Endothelial cell of umbilical vein (primary cell): ENCODE results near the gene LITAFD. TPM values are rescaled to one million over a fixed set of nuclear protein-coding genes. Genes with fewer than 3 reads are reported as not detected.
"Not testable (repeated sequence)": the region's sequence is repeated elsewhere in the genome, so short reads cannot be mapped to it uniquely, and the experiment has no call there.

Experiments used
- BruUV-seq: library from RNA; stranded (reverse); fragments of 400-500 nt; replicated peaks from 2 replicates; lab custom pipeline; 2021; lab: Mats Ljungman, UMichigan
- CTCF ChIA-PET: fragments of 300-600, 350-600 bp; sonication (Branson Sonifier 250); formaldehyde crosslinking; loops from one replicate; lab custom pipeline; 2021; ENCODE audit warnings: antibody characterized with exemption, inconsistent platforms; lab: Charles Lee
- POLR2A ChIA-PET: fragments of 300-600, 350-600 bp; sonication (Branson Sonifier 250); formaldehyde crosslinking; loops from one replicate; lab custom pipeline; 2021; ENCODE audit warnings: antibody characterized with exemption, inconsistent platforms; lab: Charles Lee
- DNase-seq: peaks from one replicate; pipeline ENCODE4 v3.0.0-alpha.2; 2011; ENCODE audit warnings: low read depth, low spot score
- FAIRE-seq: peaks from 2 replicates; lab custom pipeline; 2011; peaks lifted over from hg19 to GRCh38; lab: Jason Lieb, UNC
- H2AFZ ChIP-seq: 2 replicates; pipeline ENCODE4 v1.6.0; 2012; ENCODE audit warnings: low read depth, low read length, control low read depth, inconsistent platforms
- H3K27ac ChIP-seq: 2 replicates; pipeline ENCODE4 v1.5.1; 2011; ENCODE audit warnings: low read depth, mild to moderate bottlenecking, control low read depth, low read length, moderate library complexity; ENCODE audit not compliant: insufficient read depth
- H3K27me3 ChIP-seq, 2 experiments: 2 replicates each; pipeline versions ENCODE4 v1.6.0 to v1.6.1; 2011; ENCODE audit warnings: low read length in 2 of 2, mixed read lengths in 1 of 2; ENCODE audit not compliant: control insufficient read depth in 2 of 2, insufficient read depth in 2 of 2
- H3K36me3 ChIP-seq, 2 experiments: 2 replicates in 1 of 2; 3 replicates in 1 of 2; pipeline ENCODE4 v1.5.1; 2011; ENCODE audit warnings: low read length in 2 of 2, mild to moderate bottlenecking in 1 of 2, moderate library complexity in 1 of 2; ENCODE audit not compliant: control insufficient read depth in 2 of 2, insufficient read depth in 2 of 2; ENCODE audit errors: extremely low read depth in 1 of 2
- H3K4me1 ChIP-seq: 3 replicates; pipeline ENCODE4 v1.5.1; 2011; ENCODE audit warnings: mild to moderate bottlenecking, low read length; ENCODE audit not compliant: control insufficient read depth, insufficient read depth; ENCODE audit errors: extremely low read depth
- H3K4me2 ChIP-seq: 2 replicates; pipeline ENCODE4 v1.6.1; 2011; ENCODE audit warnings: low read length, control low read depth, mixed read lengths; ENCODE audit not compliant: insufficient read depth
- H3K4me3 ChIP-seq, 3 experiments: fragments of 200-600 bp in 1 of 3; sonication (generic), shearing (Covaris generic) in 1 of 3; replicated peaks in 1 of 3; 2 replicates each; pipeline ENCODE4 v1.5.1; 2011 to 2016; ENCODE audit warnings: control low read depth in 3 of 3, low read length in 3 of 3, mild to moderate bottlenecking in 2 of 3, inconsistent platforms in 1 of 3, low read depth in 1 of 3, moderate library complexity in 1 of 3; ENCODE audit not compliant: insufficient read depth in 1 of 3
- H3K79me2 ChIP-seq: 2 replicates; pipeline ENCODE4 v1.6.0; 2012; ENCODE audit warnings: low read length, inconsistent platforms; ENCODE audit not compliant: control insufficient read depth, insufficient read depth
- H3K9ac ChIP-seq: replicated peaks from 2 replicates; pipeline ENCODE3; 2011; ENCODE audit warnings: low read length, control low read depth; ENCODE audit not compliant: insufficient read depth; ENCODE audit errors: extremely low read depth
- H3K9me1 ChIP-seq: replicated peaks from 3 replicates; pipeline ENCODE4 v1.6.0; 2011; ENCODE audit warnings: mild to moderate bottlenecking, low read length; ENCODE audit not compliant: control insufficient read depth, insufficient read depth; ENCODE audit errors: extremely low read depth
- H3K9me3 ChIP-seq: replicated peaks from 2 replicates; pipeline ENCODE4 v1.5.1; 2012; ENCODE audit warnings: low read length, inconsistent platforms; ENCODE audit not compliant: control insufficient read depth, insufficient read depth
- H4K20me1 ChIP-seq: replicated peaks from 2 replicates; pipeline ENCODE3; 2011; ENCODE audit warnings: mild to moderate bottlenecking, low read length; ENCODE audit not compliant: control insufficient read depth, insufficient read depth; ENCODE audit errors: extremely low read depth
- CTCF ChIP-seq, 2 donors: IDR thresholded peaks; 1 replicate in 1 of 2; 2 replicates in 1 of 2; pipeline ENCODE4 v1.5.1; 2011; ENCODE audit warnings: low read length in 2 of 2, mild to moderate bottlenecking in 2 of 2, moderate library complexity in 2 of 2, control low read depth in 1 of 2, inconsistent platforms in 1 of 2, low read depth in 1 of 2; ENCODE audit not compliant: insufficient read depth in 1 of 2; ENCODE audit errors: extremely low read depth in 1 of 2
- EZH2 ChIP-seq: IDR thresholded peaks from 2 replicates; pipeline ENCODE4 v1.6.1; 2012; ENCODE audit warnings: borderline replicate concordance, low read depth, mild to moderate bottlenecking, moderate library complexity, low read length, inconsistent platforms; ENCODE audit not compliant: severe bottlenecking
- FOS ChIP-seq: IDR thresholded peaks from 2 replicates; pipeline ENCODE4 v1.6.1; 2011; ENCODE audit warnings: mild to moderate bottlenecking, low read length, moderate library complexity, borderline replicate concordance; ENCODE audit not compliant: insufficient read depth
- GATA2 ChIP-seq: IDR thresholded peaks from 2 replicates; pipeline ENCODE4 v1.7.0; 2011; ENCODE audit warnings: low read depth, mild to moderate bottlenecking, moderate library complexity, mixed read lengths, low read length; ENCODE audit not compliant: insufficient read length, insufficient read depth
- JUN ChIP-seq: IDR thresholded peaks from 2 replicates; pipeline ENCODE4 v1.6.1; 2011; ENCODE audit warnings: borderline replicate concordance, low read depth; ENCODE audit not compliant: insufficient read length, insufficient read depth
- MAX ChIP-seq: IDR thresholded peaks from 2 replicates; pipeline ENCODE4 v1.6.1; 2011; ENCODE audit not compliant: insufficient read depth, insufficient read length
- MYC ChIP-seq: IDR thresholded peaks from one replicate; pipeline ENCODE4 v1.6.1; 2011; ENCODE audit warnings: mild to moderate bottlenecking, low read depth, low read length
- POLR2A ChIP-seq: IDR thresholded peaks from 2 replicates; pipeline ENCODE4 v1.6.1; 2012; ENCODE audit warnings: low read depth, mild to moderate bottlenecking, control low read depth, low read length
- POLR2AphosphoS5 ChIP-seq: IDR thresholded peaks from 2 replicates; pipeline ENCODE4 v1.6.1; 2012; ENCODE audit warnings: low read depth, mild to moderate bottlenecking, control low read depth, low read length, moderate library complexity; ENCODE audit not compliant: insufficient read depth
- dilution Hi-C: fragments of 300-500 bp; cut with MboI; formaldehyde crosslinking; loops from one replicate; pipeline ENCODE4 v1.15.0; 2019; ENCODE audit warnings: low sequenced_read_pairs; ENCODE audit not compliant: extremely low pct_ligation_motif_present
- intact Hi-C: fragments of 100-400 bp; cut with micrococcal nuclease; formaldehyde crosslinking; loops from one replicate; pipeline ENCODE4 v1.10.0; 2022
- polyA plus RNA-seq, 4 experiments: library from polyadenylated mRNA; depleted of rRNA in 3 of 4; stranded (reverse) in 3 of 4; unstranded in 1 of 4; fragments of >200 nt; gene quantifications; 2 replicates each; pipeline versions ENCODE4 v1.2.1 to v1.2.3, GENCODE V29; 2011 to 2012; ENCODE audit warnings: missing spikeins in 1 of 4
- total RNA-seq: library from RNA; stranded (reverse); gene quantifications from 2 replicates; pipeline ENCODE4 v1.2.3, GENCODE V29; 2021

The LITAFD gene
- total and polyA plus RNA-seq, 2 donors (not counting 3 experiments of a cell fraction or from before 2014, with no cell fraction given), result not detected

- no TSS peak for BruUV-seq
Observed at GRCh38 chr16:8874388-8874787, 7.8 kb upstream of the LITAFD start.

GRCh38 chr16:8875317-8875716 lies 6.8 kb upstream of the LITAFD start:
- CTCF ChIA-PET, H3K27ac ChIP-seq, FAIRE-seq, H2AFZ ChIP-seq, dilution Hi-C loops, DNase-seq, H3K4me3 ChIP-seq, POLR2A ChIA-PET, H4K20me1 ChIP-seq, H3K4me2 ChIP-seq, H3K4me1 ChIP-seq, H3K9me3 ChIP-seq, H3K9ac ChIP-seq, intact Hi-C loops, H3K9me1 ChIP-seq, H3K36me3 ChIP-seq, H3K79me2 ChIP-seq, BruUV-seq, H3K27me3 ChIP-seq: not testable (repeated sequence)

More at GRCh38 chr16:8874388-8874787, 7.8 kb upstream of the LITAFD start:
- FAIRE-seq, result no peak
- H3K27ac ChIP-seq, result no peak overlapping the region
- no peaks in the 10 kb centered on the region for H3K9me3 ChIP-seq
- H3K4me3 ChIP-seq, result no peak overlapping the region
- H3K9ac ChIP-seq, result no peak overlapping the region
- TF ChIP-seq MAX, result no peak
- TF ChIP-seq JUN, result no peak
- no peak for TF ChIP-seq MYC
- no peak for TF ChIP-seq FOS
- TF ChIP-seq CTCF (IDR thresholded peaks at IDR 0.05; ENCODE audit: extremely low read depth in 1 of 2, insufficient read depth in 1 of 2, low read depth in 1 of 2, low read length in 2 of 2), result no peak
- TF ChIP-seq GATA2, result no peak
- TF ChIP-seq EZH2, result no peak
- TF ChIP-seq POLR2A, result no peak
- no peak for TF ChIP-seq POLR2AphosphoS5
- dilution Hi-C loops, result no loop called here
- POLR2A ChIA-PET, result interaction anchor here (0.6 kb wide), 1 partner anchor 21 kb away, joined by 3 read pairs; no protein-coding TSS in a partner anchor
- H3K9me1 ChIP-seq, result no peaks in the 10 kb centered on the region
- intact Hi-C loops, result no loop called here
- H2AFZ ChIP-seq, result no peak overlapping the region
- no peak overlapping the region for H3K4me2 ChIP-seq
- H3K4me1 ChIP-seq, result peaks cover 8% of the 10 kb centered on the region
- no peaks in the 10 kb centered on the region for H3K79me2 ChIP-seq
- peaks cover 0 to 2% of the 10 kb centered on the region in 2 experiments for H3K27me3 ChIP-seq
- H3K36me3 ChIP-seq, result no peaks in the 10 kb centered on the region
- DNase-seq, result no peak
- H4K20me1 ChIP-seq, result no peaks in the 10 kb centered on the region
- CTCF ChIA-PET, result interaction anchor here (0.7 to 1.3 kb wide), 7 partner anchors 21 to 226 kb away, joined by 3 to 4 read pairs (median 3); no protein-coding TSS in a partner anchor
